HG03520 (cell line): Measurements from ENCODE around the gene ZNF274.
"Not testable (repeated sequence)": the region's sequence is repeated elsewhere in the genome, so short reads cannot be mapped to it uniquely, and the experiment has no call there.

Experiments
- ATAC-seq: cut with Tn5 transposase; IDR thresholded peaks from one replicate; pipeline ENCODE4 v1.9.1; 2021; ENCODE audit warnings: mild to moderate bottlenecking, moderate library complexity; ENCODE audit not compliant: unreplicated experiment

Gene ZNF274

GRCh38 chr19:58182989-58183816, at the start of gene ZNF274:
Gene ZNF274, plus strand, starts transcription at chr19:58183061. Its CDS starts 905 bp downstream, at chr19:58183966.
- peak; percentile 78 for ATAC-seq

- no peak for ATAC-seq
These were observed 48.6 kb upstream of the ZNF274 start for GRCh38 chr19:58134244-58134643.

GRCh38 chr19:58145849-58146248, 37.0 kb upstream of the ZNF274 start:
- no peak for ATAC-seq

- ATAC-seq = not testable (repeated sequence)
These were observed 35.4 kb upstream of the ZNF274 start for GRCh38 chr19:58147475-58147874.

GRCh38 chr19:58150328-58150921, 32.4 kb upstream of the ZNF274 start, which contains the start of gene ZNF329:
Gene ZNF329, minus strand, starts transcription at chr19:58150789. Its CDS starts 21,286 bp downstream, at chr19:58129503.
- ATAC-seq = peak; percentile 44

GRCh38 chr19:58153386-58153785, 29.5 kb upstream of the ZNF274 start:
- ATAC-seq = no peak

GRCh38 chr19:58154287-58154678, 28.6 kb upstream of the ZNF274 start:
- no peak for ATAC-seq

GRCh38 chr19:58154679-58155648, 27.9 kb upstream of the ZNF274 start:
- ATAC-seq = no peak

GRCh38 chr19:58157045-58157728, 25.7 kb upstream of the ZNF274 start:
- no peak for ATAC-seq

- ATAC-seq = no peak
These were observed 16.6 kb upstream of the ZNF274 start for GRCh38 chr19:58166268-58166667.

GRCh38 chr19:58166708-58167280, 16.1 kb upstream of the ZNF274 start:
- ATAC-seq = no peak

- no peak for ATAC-seq
These were observed 12.0 kb upstream of the ZNF274 start for GRCh38 chr19:58170860-58171259.

- no peak for ATAC-seq
These were observed 822 bp upstream of the ZNF274 start for GRCh38 chr19:58181902-58182576.

- no peak for ATAC-seq
These were observed 278 bp upstream of the ZNF274 start for GRCh38 chr19:58182577-58182988.

GRCh38 chr19:58183817-58184215, 955 bp downstream of the ZNF274 start:
- no peak for ATAC-seq

GRCh38 chr19:58196901-58197616, 14.2 kb downstream of the ZNF274 start:
- no peak for ATAC-seq

GRCh38 chr19:58203814-58204475, 21.1 kb downstream of the ZNF274 start:
- no peak for ATAC-seq

- ATAC-seq = no peak
These were observed 21.7 kb downstream of the ZNF274 start for GRCh38 chr19:58204566-58204965.
